Omental fat pad (tissue), 4 donors: ENCODE results near the gene DDX60. TPM values are rescaled to one million over a fixed set of nuclear protein-coding genes. Genes with fewer than 3 reads are reported as not detected.

Experiments used
- ATAC-seq: fragments of 150-250 bp; one replicate; pipeline ENCODE4 v1.9.1; 2016; ENCODE audit warnings: mild to moderate bottlenecking, moderate library complexity; ENCODE audit not compliant: low FRiP score
- DNase-seq: peaks from one replicate; pipeline ENCODE4 v3.0.0-alpha.2; 2019; ENCODE audit warnings: low spot score
- total RNA-seq, 4 donors: library from RNA; depleted of rRNA; stranded (reverse); fragments of >200 nt; gene quantifications; one replicate each; pipeline ENCODE4 v1.1.0, GENCODE V29; 2016
- TF ChIP-seq, protein P1 (sequence below), 3 donors: fragments of 450-650 bp; IDR thresholded peaks; one replicate each; pipeline ENCODE4 v1.5.1; 2016 to 2017; ENCODE audit warnings: antibody characterized with exemption in 3 of 3, mild to moderate bottlenecking in 3 of 3, moderate library complexity in 2 of 3

The DDX60 gene
- total RNA-seq, 4 donors from 2014 or later, result 5.1 to 32.8 (median 11.6) TPM

DNA sequence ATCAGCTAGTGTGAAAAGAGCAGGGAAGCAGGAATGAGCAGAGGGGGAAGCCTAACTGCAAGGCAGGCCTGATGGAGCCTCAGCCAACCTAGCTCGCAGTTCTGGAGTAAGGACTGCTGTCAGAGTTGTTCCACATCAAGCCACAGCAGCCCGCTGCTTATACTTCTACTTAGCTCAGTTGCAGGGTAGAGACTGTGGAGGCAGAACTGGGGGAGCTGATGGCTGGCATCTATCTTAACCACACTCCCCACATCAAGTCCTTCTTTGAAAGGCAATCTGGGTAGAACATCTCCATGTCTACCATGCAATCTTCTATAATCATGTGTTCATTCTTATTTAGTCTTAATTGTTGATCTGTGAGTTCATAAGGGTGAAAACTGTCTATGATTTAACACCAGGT is 46.1 kb downstream of the DDX60 start:
- ATAC-seq, result no peak
- TF ChIP-seq, protein P1, sequence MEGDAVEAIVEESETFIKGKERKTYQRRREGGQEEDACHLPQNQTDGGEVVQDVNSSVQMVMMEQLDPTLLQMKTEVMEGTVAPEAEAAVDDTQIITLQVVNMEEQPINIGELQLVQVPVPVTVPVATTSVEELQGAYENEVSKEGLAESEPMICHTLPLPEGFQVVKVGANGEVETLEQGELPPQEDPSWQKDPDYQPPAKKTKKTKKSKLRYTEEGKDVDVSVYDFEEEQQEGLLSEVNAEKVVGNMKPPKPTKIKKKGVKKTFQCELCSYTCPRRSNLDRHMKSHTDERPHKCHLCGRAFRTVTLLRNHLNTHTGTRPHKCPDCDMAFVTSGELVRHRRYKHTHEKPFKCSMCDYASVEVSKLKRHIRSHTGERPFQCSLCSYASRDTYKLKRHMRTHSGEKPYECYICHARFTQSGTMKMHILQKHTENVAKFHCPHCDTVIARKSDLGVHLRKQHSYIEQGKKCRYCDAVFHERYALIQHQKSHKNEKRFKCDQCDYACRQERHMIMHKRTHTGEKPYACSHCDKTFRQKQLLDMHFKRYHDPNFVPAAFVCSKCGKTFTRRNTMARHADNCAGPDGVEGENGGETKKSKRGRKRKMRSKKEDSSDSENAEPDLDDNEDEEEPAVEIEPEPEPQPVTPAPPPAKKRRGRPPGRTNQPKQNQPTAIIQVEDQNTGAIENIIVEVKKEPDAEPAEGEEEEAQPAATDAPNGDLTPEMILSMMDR (IDR thresholded peaks at IDR 0.05), result no peak
- DNase-seq, result no peak

- DNase-seq, result no peak
- no peak for ATAC-seq
- TF ChIP-seq, protein P1 (IDR thresholded peaks at IDR 0.05), result no peak
Measured at GRCh38 chr4:168269896-168270295, 48.7 kb downstream of the DDX60 start.

GRCh38 chr4:168265327-168265726 is 53.2 kb downstream of the DDX60 start:
- DNase-seq (no peak), ATAC-seq (no peak)
- TF ChIP-seq, protein P1 (IDR thresholded peaks at IDR 0.05), result no peak

DNA sequence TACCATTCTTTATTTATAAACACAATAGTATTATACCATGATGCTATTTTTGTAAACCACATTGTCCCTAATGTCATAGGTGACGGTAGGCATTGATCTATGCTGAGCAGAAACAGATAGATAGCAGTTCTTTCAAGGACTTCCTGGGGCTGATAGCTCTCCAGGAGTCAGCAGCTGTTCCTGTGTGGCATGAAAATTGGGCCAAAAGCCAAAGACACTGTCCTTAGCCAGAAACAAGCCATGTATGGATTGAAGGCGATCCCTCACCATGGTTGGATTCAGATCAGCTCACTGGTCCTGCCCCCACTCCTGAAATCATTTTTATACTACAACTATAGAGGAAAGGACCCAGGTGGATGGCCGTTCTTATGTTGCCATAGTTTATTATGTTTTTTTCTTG is 53.6 kb downstream of the DDX60 start:
- TF ChIP-seq, protein P1 (IDR thresholded peaks at IDR 0.05), result no peak
- DNase-seq (no peak), ATAC-seq (no peak)

- TF ChIP-seq, protein P1 (IDR thresholded peaks at IDR 0.05), result no peak
- DNase-seq (no peak), ATAC-seq (no peak)
Measured at GRCh38 chr4:168263039-168263438, 55.5 kb downstream of the DDX60 start.

GRCh38 chr4:168259096-168259495 is 59.5 kb downstream of the DDX60 start:
- TF ChIP-seq, protein P1 (IDR thresholded peaks at IDR 0.05), result no peak
- ATAC-seq (no peak), DNase-seq (no peak)

DNA sequence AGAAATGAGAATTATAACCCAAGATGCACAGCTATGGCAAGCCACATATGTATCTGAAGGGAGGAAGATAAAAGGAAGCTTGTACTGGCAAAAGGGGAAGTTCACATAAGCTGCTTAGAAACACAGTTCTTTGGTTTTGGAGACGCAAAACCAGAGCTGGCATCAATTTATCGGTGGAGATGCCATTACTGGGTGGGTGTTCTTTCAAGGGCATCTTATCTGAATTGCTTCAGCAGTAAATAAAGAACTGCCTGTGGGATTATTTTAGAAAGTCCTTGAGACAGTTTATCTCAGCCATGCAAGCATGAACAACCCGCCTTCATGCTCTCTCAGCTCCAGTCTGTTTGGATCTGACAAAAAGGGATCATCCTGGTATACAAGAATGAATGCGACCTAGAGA is 60.8 kb downstream of the DDX60 start:
- DNase-seq (no peak), ATAC-seq (no peak)
- TF ChIP-seq, protein P1 (IDR thresholded peaks at IDR 0.05), result no peak
